GM12891 (cell line): ENCODE data around the gene ERAL1.

Source experiments
- POLR2A ChIP-seq: IDR thresholded peaks from 2 replicates; pipeline ENCODE4 v1.6.1; 2011; ENCODE audit warnings: low read depth, low read length, control low read depth
- TAF1 ChIP-seq: IDR thresholded peaks from 2 replicates; pipeline ENCODE4 v1.6.1; 2011; ENCODE audit warnings: low read depth, low read length, control low read depth

DNA sequence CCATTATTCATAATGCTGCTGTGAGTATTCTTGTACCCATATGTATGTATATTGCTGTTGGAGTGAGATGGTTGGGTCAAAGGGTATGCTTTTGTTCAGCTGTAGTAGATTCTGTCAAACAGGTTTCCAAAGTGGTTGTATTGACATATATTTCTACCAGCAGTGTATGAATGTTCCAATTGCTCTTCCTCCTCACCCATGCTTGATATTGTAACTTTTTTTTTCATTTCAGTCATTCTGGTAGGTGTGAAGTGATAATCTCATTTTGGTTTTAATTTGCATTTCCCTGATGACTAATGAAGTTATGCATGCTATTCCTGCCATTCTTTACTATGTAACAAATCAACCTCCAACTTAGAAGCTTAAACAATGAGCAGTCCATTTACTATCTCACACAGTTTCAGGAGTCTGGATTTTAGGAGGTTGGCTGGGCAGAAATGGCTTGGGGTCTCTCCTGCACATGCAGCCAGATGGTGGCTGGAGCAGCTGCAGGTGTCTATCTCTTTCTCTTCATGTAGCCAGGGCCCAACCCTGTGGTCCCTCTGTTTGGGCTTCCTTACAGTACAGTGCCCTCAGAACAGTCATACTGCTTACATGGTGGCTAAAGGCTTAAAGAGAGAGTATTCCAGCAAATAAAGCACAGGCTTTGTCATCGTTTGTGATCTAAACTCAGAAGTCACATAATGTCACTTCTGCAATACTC lies 21.2 kb downstream of the ERAL1 start:
- no peak for TF ChIP-seq TAF1
- no peak for TF ChIP-seq POLR2A
